B cell (primary cell): ENCODE data around the gene EVA1A. TPM values are rescaled to one million over a fixed set of nuclear protein-coding genes. Genes with fewer than 3 reads are reported as not detected.

ENCODE experiments used
- ATAC-seq: fragments of 200-7000 bp; cut with Tn5 transposase; one replicate; pipeline ENCODE4 v1.10.0; 2021; ENCODE audit warnings: low read depth, mild to moderate bottlenecking, moderate number of reproducible peaks, moderate library complexity
- CTCF ChIA-PET: fragments of 350-600 bp; sonication (Branson Sonifier 250); formaldehyde crosslinking; loops from one replicate; lab custom pipeline; 2021; ENCODE audit warnings: antibody characterized with exemption, inconsistent platforms; lab: Charles Lee
- POLR2A ChIA-PET: fragments of 350-600 bp; sonication (Branson Sonifier 250); formaldehyde crosslinking; loops from one replicate; lab custom pipeline; 2021; ENCODE audit warnings: antibody characterized with exemption; lab: Charles Lee
- DNase-seq: peaks from one replicate; pipeline ENCODE4 v3.0.0; 2013
- H2AFZ ChIP-seq: 2 replicates; pipeline ENCODE4 v1.6.1; 2012; ENCODE audit warnings: mild to moderate bottlenecking, low read depth, low read length; ENCODE audit not compliant: insufficient read depth, poor library complexity, severe bottlenecking
- H3K27ac ChIP-seq, 2 donors: 1 replicate in 1 of 2; 2 replicates in 1 of 2; pipeline ENCODE4 v1.5.1; 2012 to 2013; ENCODE audit warnings: low read length in 2 of 2, mild to moderate bottlenecking in 2 of 2, moderate library complexity in 1 of 2
- H3K27me3 ChIP-seq, 4 experiments: fragments of 200-600 bp in 1 of 4; sonication (generic) in 1 of 4; replicated peaks in 1 of 4; 1 replicate in 2 of 4; 2 replicates in 2 of 4; pipeline versions ENCODE4 v1.6.1 to v1.7.0; 2013 to 2016; ENCODE audit warnings: low read length in 3 of 4, mild to moderate bottlenecking in 2 of 4, mixed read lengths in 1 of 4, moderate library complexity in 1 of 4; ENCODE audit not compliant: insufficient read depth in 4 of 4, control insufficient read depth in 3 of 4; ENCODE audit errors: control extremely low read depth in 1 of 4
- H3K36me3 ChIP-seq, 2 experiments: replicated peaks in 1 of 2; 1 replicate in 1 of 2; 2 replicates in 1 of 2; pipeline versions ENCODE4 v1.6.1 to v1.7.1; 2013; ENCODE audit warnings: low read length in 1 of 2; ENCODE audit not compliant: insufficient read depth in 2 of 2, control insufficient read depth in 1 of 2; ENCODE audit errors: control extremely low read depth in 1 of 2, extremely low read depth in 1 of 2
- H3K4me1 ChIP-seq, 2 donors: fragments of 200-600 bp in 1 of 2; sonication (generic) in 1 of 2; 1 replicate in 1 of 2; 2 replicates in 1 of 2; pipeline versions ENCODE4 v1.5.1 to v1.6.1; 2013 to 2017; ENCODE audit warnings: low read length in 2 of 2; ENCODE audit not compliant: control insufficient read depth in 2 of 2, insufficient read depth in 2 of 2
- H3K4me2 ChIP-seq: replicated peaks from 2 replicates; pipeline ENCODE3; 2012; ENCODE audit warnings: mild to moderate bottlenecking, low read depth, low read length; ENCODE audit not compliant: poor library complexity, severe bottlenecking
- H3K4me3 ChIP-seq, 5 experiments: fragments of 200-600 bp in 1 of 5; sonication (generic) in 1 of 5; 1 replicate in 3 of 5; 2 replicates in 2 of 5; pipeline versions ENCODE4 v1.5.1 to v1.7.0; 2011 to 2016; ENCODE audit warnings: low read length in 4 of 5, mild to moderate bottlenecking in 4 of 5, low read depth in 2 of 5, control low read depth in 1 of 5, moderate library complexity in 1 of 5; ENCODE audit not compliant: insufficient read depth in 1 of 5; ENCODE audit errors: control extremely low read depth in 1 of 5, extremely low read depth in 1 of 5
- H3K79me2 ChIP-seq: fragments of 200-600 bp; sonication (generic); one replicate; pipeline ENCODE4 v1.6.0; 2016; ENCODE audit warnings: low read length; ENCODE audit not compliant: control insufficient read depth, insufficient read depth
- H3K9ac ChIP-seq: fragments of 200-600 bp; sonication (generic); 2 replicates; pipeline ENCODE4 v1.6.1; 2017; ENCODE audit warnings: mild to moderate bottlenecking, low read length, moderate library complexity
- H3K9me3 ChIP-seq, 3 donors: one replicate each; pipeline versions ENCODE4 v1.6.1 to v1.7.1; 2013; ENCODE audit warnings: low read length in 2 of 3; ENCODE audit not compliant: control insufficient read depth in 2 of 3, insufficient read depth in 1 of 3; ENCODE audit errors: control extremely low read depth in 1 of 3
- H4K20me1 ChIP-seq: 2 replicates; pipeline ENCODE4 v1.6.0; 2012; ENCODE audit warnings: mild to moderate bottlenecking, low read length; ENCODE audit not compliant: insufficient read depth, control insufficient read depth, poor library complexity, severe bottlenecking
- H3K27ac Mint-ChIP-seq: one replicate; pipeline ENCODE4 v1.8.0; 2021; ENCODE audit warnings: mixed read lengths
- H3K27me3 Mint-ChIP-seq: one replicate; pipeline ENCODE4 v1.8.0; 2021; ENCODE audit warnings: mixed read lengths
- H3K4me1 Mint-ChIP-seq: one replicate; pipeline ENCODE4 v1.8.0; 2021; ENCODE audit warnings: mixed read lengths
- H3K4me3 Mint-ChIP-seq: one replicate; pipeline ENCODE4 v1.8.0; 2021; ENCODE audit warnings: mixed read lengths
- H3K9me3 Mint-ChIP-seq: one replicate; pipeline ENCODE4 v1.8.0; 2022; ENCODE audit warnings: mixed read lengths; ENCODE audit not compliant: insufficient read depth
- CTCF ChIP-seq: fragments of 200-600 bp; IDR thresholded peaks from one replicate; pipeline ENCODE4 v1.8.0; 2022; ENCODE audit warnings: antibody characterized with exemption, mild to moderate bottlenecking
- EZH2 ChIP-seq: IDR thresholded peaks from 2 replicates; pipeline ENCODE4 v1.6.1; 2012; ENCODE audit warnings: borderline replicate concordance, low read depth, mild to moderate bottlenecking, moderate library complexity, low read length; ENCODE audit not compliant: insufficient read depth, poor library complexity, severe bottlenecking
- WGBS: methylation state at CpG from one replicate; pipeline ENCODE4 v1.1.5; 2013; ENCODE audit warnings: missing lambda C conversion rate; ENCODE audit not compliant: insufficient coverage; 5-methylcytosine and 5-hydroxymethylcytosine counted together
- intact Hi-C: fragments of 100-400 bp; cut with micrococcal nuclease; formaldehyde crosslinking; loops from one replicate; pipeline ENCODE4 v1.10.0; 2022
- polyA plus RNA-seq: library from polyadenylated mRNA; depleted of rRNA; stranded (reverse); fragments of >200 nt; gene quantifications from 2 replicates; pipeline ENCODE4 v1.2.3, GENCODE V29; 2012
- total RNA-seq, 2 donors: library from RNA; stranded (reverse); fragments of 120-200 nt in 1 of 2; gene quantifications; 1 replicate in 1 of 2; 2 replicates in 1 of 2; pipeline versions ENCODE4 v1.2.3 to v1.2.4, GENCODE V29; 2013 to 2022

Gene EVA1A
- total and polyA plus RNA-seq, 2 donors (not counting 1 experiment from before 2014, with no cell fraction given) = not detected

- H3K9me3 Mint-ChIP-seq = peaks cover 2% of the 10 kb centered on the region
- no peak overlapping the region for H2AFZ ChIP-seq
- intact Hi-C loops = no loop called here
- H3K4me1 ChIP-seq = no peaks in the 10 kb centered on the region
- no peaks in the 10 kb centered on the region for H3K36me3 ChIP-seq
- no peaks in the 10 kb centered on the region for H3K4me1 Mint-ChIP-seq
- H3K9ac ChIP-seq = no peak overlapping the region
- ATAC-seq = no peak
- H3K4me2 ChIP-seq = no peak overlapping the region
- POLR2A ChIA-PET = no interaction called here
- no peak overlapping the region for H3K27ac Mint-ChIP-seq
- H3K27me3 ChIP-seq = peaks cover 0 to 6% (median 0%) of the 10 kb centered on the region in 4 experiments
- TF ChIP-seq CTCF = no peak
- TF ChIP-seq EZH2 = no peak
- H3K27ac ChIP-seq = no peak overlapping the region
- no peaks in the 10 kb centered on the region for H3K9me3 ChIP-seq
- H3K4me3 ChIP-seq = no peak overlapping the region
- no peaks in the 10 kb centered on the region for H4K20me1 ChIP-seq
- DNase-seq = no peak
- H3K79me2 ChIP-seq = no peaks in the 10 kb centered on the region
- peaks cover 25% of the 10 kb centered on the region for H3K27me3 Mint-ChIP-seq
- CTCF ChIA-PET = interaction anchor here (2.4 kb wide), 1 partner anchor 8 kb away, joined by 12 read pairs; no protein-coding TSS in a partner anchor
- H3K4me3 Mint-ChIP-seq = no peak overlapping the region
- 86% methylated on average over 1 of the region's 2 CpGs for WGBS
These were observed 85.7 kb downstream of the EVA1A start for GRCh38 chr2:75475049-75475448.

GRCh38 chr2:75474115-75474514 lies 86.6 kb downstream of the EVA1A start:
- TF ChIP-seq EZH2 = no peak
- TF ChIP-seq CTCF = no peak
- WGBS = 93% methylated on average over 5 of the region's 8 CpGs
- Mint-ChIP-seq H3K4me3 (no peak overlapping the region), H3K9me3 (peaks cover 2% of the 10 kb centered on the region), H3K4me1 (no peaks in the 10 kb centered on the region), H3K27ac (no peak overlapping the region), H3K27me3 (peaks cover 23% of the 10 kb centered on the region)
- no peak overlapping the region for H3K27ac ChIP-seq
- H3K27me3 ChIP-seq = peaks cover 0 to 6% (median 0%) of the 10 kb centered on the region in 4 experiments
- H3K4me2 ChIP-seq = no peak overlapping the region
- no peaks in the 10 kb centered on the region for H3K79me2 ChIP-seq
- H3K36me3 ChIP-seq = no peaks in the 10 kb centered on the region
- ChIA-PET CTCF (no interaction called here), POLR2A (no interaction called here)
- DNase-seq (no peak), ATAC-seq (no peak)
- H3K4me3 ChIP-seq = no peak overlapping the region
- intact Hi-C loops = no loop called here
- H2AFZ ChIP-seq = no peak overlapping the region
- H3K9ac ChIP-seq = no peak overlapping the region
- H3K9me3 ChIP-seq = no peaks in the 10 kb centered on the region
- no peaks in the 10 kb centered on the region for H3K4me1 ChIP-seq
- H4K20me1 ChIP-seq = no peaks in the 10 kb centered on the region
